Neural cell (in vitro differentiated cells): ENCODE data around the gene ZDHHC14. TPM values are rescaled to one million over a fixed set of nuclear protein-coding genes. Genes with fewer than 3 reads are reported as not detected.

Source experiments
- H2AFZ ChIP-seq: fragments of 200-600, 300-800 bp; sonication (generic), shearing (Covaris generic); 2 replicates; pipeline ENCODE4 v1.6.0; 2014; ENCODE audit warnings: low read depth, mild to moderate bottlenecking, antibody characterized with exemption, low read length, moderate library complexity
- H3F3A ChIP-seq: fragments of 200-600 bp; shearing (Covaris generic); 2 replicates; pipeline ENCODE4 v1.6.1; 2016; ENCODE audit warnings: mild to moderate bottlenecking, moderate library complexity, mixed read lengths, antibody characterized with exemption, low read length; ENCODE audit not compliant: insufficient read depth, poor library complexity, severe bottlenecking
- H3K27ac ChIP-seq: fragments of 200-600, 300-800 bp; sonication (generic), shearing (Covaris generic); 2 replicates; pipeline ENCODE4 v1.5.1; 2014; ENCODE audit warnings: mild to moderate bottlenecking, low read length, moderate library complexity
- H3K27me3 ChIP-seq: fragments of 300-800, 200-600 bp; sonication (generic), shearing (Covaris generic); 2 replicates; pipeline ENCODE4 v1.6.0; 2014; ENCODE audit warnings: mild to moderate bottlenecking, low read depth, low read length, moderate library complexity; ENCODE audit not compliant: insufficient read depth
- H3K36me3 ChIP-seq: fragments of 300-800, 200-600 bp; sonication (generic), shearing (Covaris generic); 2 replicates; pipeline ENCODE4 v1.5.1; 2014; ENCODE audit warnings: mild to moderate bottlenecking, antibody characterized with exemption, low read length, moderate library complexity; ENCODE audit not compliant: insufficient read depth
- H3K4me2 ChIP-seq: fragments of 300-800, 200-600 bp; sonication (generic), shearing (Covaris generic); 2 replicates; pipeline ENCODE4 v1.6.0; 2014; ENCODE audit warnings: mild to moderate bottlenecking, low read length
- H3K4me3 ChIP-seq: fragments of 300-800, 200-600 bp; sonication (generic), shearing (Covaris generic); 2 replicates; pipeline ENCODE4 v1.5.1; 2014; ENCODE audit warnings: mild to moderate bottlenecking, low read length, moderate library complexity
- H3K79me2 ChIP-seq: fragments of 200-600 bp; shearing (Covaris generic); replicated peaks from 2 replicates; pipeline ENCODE4 v1.6.0; 2014; ENCODE audit warnings: mild to moderate bottlenecking, low read length, moderate library complexity; ENCODE audit not compliant: insufficient read depth
- H3K9ac ChIP-seq: fragments of 300-800, 200-600 bp; sonication (generic), shearing (Covaris generic); 2 replicates; pipeline ENCODE4 v1.6.1; 2016; ENCODE audit warnings: mild to moderate bottlenecking, low read length, mixed read lengths
- H3K9me2 ChIP-seq: fragments of 200-600 bp; shearing (Covaris generic); 2 replicates; pipeline ENCODE4 v1.6.1; 2016; ENCODE audit warnings: mild to moderate bottlenecking, low read length, mixed read lengths; ENCODE audit not compliant: insufficient read depth
- H3K9me3 ChIP-seq: fragments of 200-600, 300-800 bp; sonication (generic), shearing (Covaris generic); 2 replicates; pipeline ENCODE4 v1.6.1; 2016; ENCODE audit warnings: mild to moderate bottlenecking, mixed run types, low read length, moderate library complexity, mixed read lengths
- H4K20me1 ChIP-seq: fragments of 200-600 bp; shearing (Covaris generic); 2 replicates; pipeline ENCODE4 v1.6.1; 2016; ENCODE audit warnings: mild to moderate bottlenecking, mixed run types; ENCODE audit not compliant: insufficient read depth
- CTCF ChIP-seq: fragments of 450-650 bp; IDR thresholded peaks from 2 replicates; pipeline ENCODE4 v1.5.1; 2014; ENCODE audit warnings: antibody characterized with exemption, mild to moderate bottlenecking, moderate library complexity; ENCODE audit not compliant: poor library complexity, severe bottlenecking
- EP300 ChIP-seq: fragments of 450-650 bp; conservative IDR thresholded peaks from 2 replicates; pipeline ENCODE4 v1.6.1; 2014; ENCODE audit warnings: antibody characterized with exemption, mild to moderate bottlenecking, moderate library complexity; ENCODE audit not compliant: poor library complexity, severe bottlenecking
- EZH2 ChIP-seq: fragments of 200-600, 300-800 bp; shearing (Covaris generic), sonication (generic); IDR thresholded peaks from 2 replicates; pipeline ENCODE4 v1.6.1; 2014; ENCODE audit warnings: antibody characterized with exemption, low read length, borderline replicate concordance, mild to moderate bottlenecking; ENCODE audit not compliant: insufficient read depth, poor library complexity, severe bottlenecking
- MXI1 ChIP-seq: fragments of 450-650 bp; conservative IDR thresholded peaks from 2 replicates; pipeline ENCODE4 v1.6.1; 2014; ENCODE audit warnings: antibody characterized with exemption, mild to moderate bottlenecking; ENCODE audit not compliant: poor library complexity, severe bottlenecking
- POLR2AphosphoS5 ChIP-seq: IDR thresholded peaks from 2 replicates; pipeline ENCODE4 v1.6.1; 2012
- RAD21 ChIP-seq: fragments of 450-650 bp; conservative IDR thresholded peaks from 2 replicates; pipeline ENCODE4 v1.6.1; 2014; ENCODE audit warnings: antibody characterized with exemption, mild to moderate bottlenecking, moderate library complexity
- REST ChIP-seq: IDR thresholded peaks from 2 replicates; pipeline ENCODE4 v1.6.1; 2012; ENCODE audit warnings: borderline replicate concordance
- SMC3 ChIP-seq: fragments of 450-650 bp; conservative IDR thresholded peaks from 2 replicates; pipeline ENCODE4 v1.6.1; 2014; ENCODE audit warnings: antibody characterized with exemption, mild to moderate bottlenecking, moderate library complexity; ENCODE audit not compliant: poor library complexity
- TAF1 ChIP-seq: IDR thresholded peaks from 2 replicates; pipeline ENCODE4 v1.6.1; 2012; ENCODE audit warnings: low read depth
- polyA plus RNA-seq: library from polyadenylated mRNA; depleted of rRNA; stranded (reverse); fragments of >200 nt; gene quantifications from 2 replicates; pipeline ENCODE4 v1.2.3, GENCODE V29; 2014

ZDHHC14 gene
- polyA plus RNA-seq, 1 donor from 2014 or later, result 4.1 TPM

- Histone ChIP-seq H3K27me3 (no peaks in the 10 kb centered on the region), H3K27ac (no peak overlapping the region), H3K36me3 (no peaks in the 10 kb centered on the region), H3K4me3 (no peak overlapping the region), H3K79me2 (no peaks in the 10 kb centered on the region), H3K9me2 (no peaks in the 10 kb centered on the region), H3K9ac (no peak overlapping the region), H2AFZ (no peak overlapping the region), H3K9me3 (no peaks in the 10 kb centered on the region), H3K4me2 (no peak overlapping the region), H4K20me1 (no peaks in the 10 kb centered on the region), H3F3A (no peaks in the 10 kb centered on the region)
- TF ChIP-seq MXI1, result no peak
- no peak for TF ChIP-seq EP300
- TF ChIP-seq RAD21, result no peak
- no peak for TF ChIP-seq TAF1
- no peak for TF ChIP-seq REST
- TF ChIP-seq POLR2AphosphoS5, result no peak
- no peak for TF ChIP-seq EZH2
- TF ChIP-seq SMC3, result no peak
- TF ChIP-seq CTCF, result no peak
Measured at GRCh38 chr6:157685596-157686280, 304.7 kb downstream of the ZDHHC14 start.

GRCh38 chr6:157688275-157688959 lies 307.4 kb downstream of the ZDHHC14 start:
- TF ChIP-seq POLR2AphosphoS5 (no peak), EZH2 (no peak), EP300 (no peak), CTCF (no peak), SMC3 (no peak), MXI1 (no peak), REST (no peak)
- Histone ChIP-seq H3K4me2 (no peak overlapping the region), H3K9me3 (no peaks in the 10 kb centered on the region)

More at GRCh38 chr6:157688275-157688959, 307.4 kb downstream of the ZDHHC14 start:
- Histone ChIP-seq H4K20me1 (no peaks in the 10 kb centered on the region), H3K4me3 (no peak overlapping the region), H3K36me3 (no peaks in the 10 kb centered on the region), H3K9me2 (no peaks in the 10 kb centered on the region), H3K27me3 (no peaks in the 10 kb centered on the region), H3K79me2 (no peaks in the 10 kb centered on the region), H2AFZ (no peak overlapping the region), H3K27ac (no peak overlapping the region), H3K9ac (no peak overlapping the region), H3F3A (no peaks in the 10 kb centered on the region)
